SU-DHL-6 (cell line): ENCODE results near the gene TMEM248.

Source experiments
- EZH2phosphoT487 ChIP-seq: fragments of 200-600 bp; sonication (generic), shearing (Covaris generic); conservative IDR thresholded peaks from 2 replicates; pipeline ENCODE4 v1.6.1; 2018; ENCODE audit warnings: mild to moderate bottlenecking, antibody characterized with exemption, low read length, moderate library complexity, mixed read lengths
- TF ChIP-seq, protein P1 (sequence below): fragments of 200-600 bp; sonication (generic); IDR thresholded peaks from one replicate; pipeline ENCODE4 v1.5.1; 2017; ENCODE audit warnings: antibody characterized with exemption, mild to moderate bottlenecking, low read length, moderate library complexity; ENCODE audit not compliant: insufficient read depth, poor library complexity, severe bottlenecking

DNA sequence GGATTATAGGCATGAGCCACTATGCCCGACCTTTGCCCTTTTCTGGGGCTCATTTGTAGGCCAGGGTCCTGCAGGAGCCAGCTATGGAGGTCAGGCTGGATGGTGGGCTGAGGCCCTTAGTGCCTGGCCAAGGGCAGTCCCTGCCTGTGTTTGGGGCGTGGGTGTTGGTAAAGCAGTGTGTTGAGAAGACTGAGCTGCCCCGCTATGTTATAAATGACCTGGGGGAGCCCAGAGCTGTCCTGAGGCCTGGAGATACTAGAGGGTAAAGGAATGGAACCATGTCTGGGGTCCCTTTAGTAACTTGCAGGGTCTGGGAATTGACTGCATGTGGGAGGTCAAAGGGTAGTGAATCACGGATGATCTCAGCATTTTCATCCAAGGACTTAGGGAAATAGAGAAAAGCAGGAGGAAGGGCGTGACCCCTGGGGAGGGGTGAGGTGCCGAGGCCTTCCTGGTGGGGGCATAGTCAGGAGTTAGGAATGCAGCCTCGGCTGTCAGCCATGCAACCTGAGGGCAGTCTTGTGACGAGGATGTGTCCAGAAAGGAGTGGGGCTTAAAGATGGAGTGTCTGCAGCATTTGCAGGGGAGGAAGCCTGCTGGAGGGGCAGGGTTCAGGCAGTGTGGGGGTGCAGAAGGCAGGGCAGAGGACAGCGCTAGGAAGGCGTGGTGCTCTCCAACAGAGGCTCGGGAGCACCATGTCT is 31.5 kb downstream of the TMEM248 start:
- TF ChIP-seq, protein P1, sequence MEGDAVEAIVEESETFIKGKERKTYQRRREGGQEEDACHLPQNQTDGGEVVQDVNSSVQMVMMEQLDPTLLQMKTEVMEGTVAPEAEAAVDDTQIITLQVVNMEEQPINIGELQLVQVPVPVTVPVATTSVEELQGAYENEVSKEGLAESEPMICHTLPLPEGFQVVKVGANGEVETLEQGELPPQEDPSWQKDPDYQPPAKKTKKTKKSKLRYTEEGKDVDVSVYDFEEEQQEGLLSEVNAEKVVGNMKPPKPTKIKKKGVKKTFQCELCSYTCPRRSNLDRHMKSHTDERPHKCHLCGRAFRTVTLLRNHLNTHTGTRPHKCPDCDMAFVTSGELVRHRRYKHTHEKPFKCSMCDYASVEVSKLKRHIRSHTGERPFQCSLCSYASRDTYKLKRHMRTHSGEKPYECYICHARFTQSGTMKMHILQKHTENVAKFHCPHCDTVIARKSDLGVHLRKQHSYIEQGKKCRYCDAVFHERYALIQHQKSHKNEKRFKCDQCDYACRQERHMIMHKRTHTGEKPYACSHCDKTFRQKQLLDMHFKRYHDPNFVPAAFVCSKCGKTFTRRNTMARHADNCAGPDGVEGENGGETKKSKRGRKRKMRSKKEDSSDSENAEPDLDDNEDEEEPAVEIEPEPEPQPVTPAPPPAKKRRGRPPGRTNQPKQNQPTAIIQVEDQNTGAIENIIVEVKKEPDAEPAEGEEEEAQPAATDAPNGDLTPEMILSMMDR: no peak
- no peak for TF ChIP-seq EZH2phosphoT487
